SK-N-MC (cell line): ENCODE results near the gene TMEM132C.

Experiments
- DNase-seq: peaks from one replicate; pipeline ENCODE4 v3.0.0-alpha.2; 2011; ENCODE audit warnings: low read depth, low spot score
- H3K27ac ChIP-seq: fragments of 200-600 bp; sonication (generic); 2 replicates; pipeline ENCODE4 v1.5.1; 2016; ENCODE audit warnings: mixed run types
- H3K36me3 ChIP-seq: fragments of 200-600 bp; sonication (generic); 2 replicates; pipeline ENCODE4 v1.6.1; 2017; ENCODE audit warnings: antibody characterized with exemption, low read length, mixed read lengths; ENCODE audit not compliant: insufficient read depth
- H3K4me3 ChIP-seq: fragments of 200-600 bp; sonication (generic); 2 replicates; pipeline ENCODE4 v1.5.1; 2016
- H3K9ac ChIP-seq: fragments of 200-600 bp; sonication (generic); 2 replicates; pipeline ENCODE4 v1.8.0; 2017; ENCODE audit warnings: mixed run types, mixed read lengths; ENCODE audit not compliant: insufficient read length
- H3K9me3 ChIP-seq: fragments of 200-600 bp; sonication (generic); 2 replicates; pipeline ENCODE4 v1.6.1; 2017; ENCODE audit warnings: low read depth, mild to moderate bottlenecking, antibody characterized with exemption, low read length, moderate library complexity, mixed read lengths
- EZH2 ChIP-seq: fragments of 200-600 bp; sonication (generic); IDR thresholded peaks from one replicate; pipeline ENCODE4 v1.6.1; 2017; ENCODE audit warnings: antibody characterized with exemption
- FOXP2 ChIP-seq: optimal IDR thresholded peaks from 2 replicates; pipeline ENCODE3; 2011; ENCODE audit warnings: mild to moderate bottlenecking, moderate library complexity; ENCODE audit not compliant: insufficient read depth; ENCODE audit errors: extremely low read length, control extremely low read depth
- POLR2AphosphoS5 ChIP-seq: IDR thresholded peaks from 2 replicates; pipeline ENCODE4 v1.6.1; 2012; ENCODE audit warnings: mild to moderate bottlenecking, low read depth, low read length, borderline replicate concordance

TMEM132C gene

DNA sequence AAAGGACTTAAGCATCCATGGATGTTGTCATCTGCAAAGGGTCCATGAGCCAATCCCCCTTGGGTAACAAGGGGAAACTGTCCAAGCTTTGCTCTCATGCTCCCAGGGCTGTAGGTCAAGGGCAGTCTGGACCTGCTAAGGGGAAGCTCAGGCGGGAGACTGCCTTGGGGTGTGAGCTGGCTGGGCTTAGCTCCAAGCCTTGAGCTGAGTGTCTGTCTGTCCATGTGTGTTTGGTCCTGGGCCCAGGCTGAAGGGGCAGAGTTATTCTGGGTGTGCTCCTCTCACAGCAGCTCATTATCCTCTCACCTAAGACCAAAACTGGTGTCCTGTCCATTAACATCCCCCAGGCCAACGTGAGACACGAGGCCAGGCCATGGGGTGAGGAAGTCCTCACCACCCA, 282.0 kb downstream of the TMEM132C start:
- H3K27ac ChIP-seq = no peak overlapping the region
- TF ChIP-seq EZH2 (no peak), POLR2AphosphoS5 (no peak)
- H3K9ac ChIP-seq = no peak overlapping the region
- H3K9me3 ChIP-seq = no peaks in the 10 kb centered on the region
- DNase-seq = no peak
- H3K4me3 ChIP-seq = no peak overlapping the region
- no peaks in the 10 kb centered on the region for H3K36me3 ChIP-seq

DNA sequence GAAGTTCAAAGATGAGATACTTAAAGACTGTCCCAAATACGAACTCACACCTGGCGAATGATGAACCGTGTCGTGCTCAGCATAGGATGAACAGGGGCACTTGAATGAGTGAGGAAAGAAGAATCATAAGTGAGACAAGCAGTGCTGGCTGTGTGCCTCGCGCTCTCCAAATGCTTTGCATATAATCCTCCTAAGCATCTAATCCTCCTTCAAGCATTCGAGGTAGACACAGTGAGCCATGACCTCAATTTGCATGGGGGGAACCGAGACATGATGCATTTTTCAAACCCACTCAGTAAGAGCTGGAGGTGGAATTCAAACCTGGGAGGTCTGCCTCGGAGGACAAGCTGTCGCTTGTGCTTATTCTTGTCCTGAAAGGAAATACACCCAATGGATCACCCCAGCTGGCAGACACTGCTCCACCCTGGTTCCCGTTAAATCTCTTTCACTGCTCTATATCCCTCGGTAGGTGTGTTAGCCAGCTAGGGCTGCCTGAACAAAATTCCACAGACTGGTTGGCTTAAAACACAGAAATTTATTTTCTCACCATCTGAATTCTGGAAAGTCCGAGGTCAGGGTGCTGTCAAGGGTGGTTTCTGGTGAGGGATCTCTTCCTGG, 282.7 kb downstream of the TMEM132C start:
- Histone ChIP-seq H3K9me3 (no peaks in the 10 kb centered on the region), H3K4me3 (no peak overlapping the region), H3K27ac (no peak overlapping the region), H3K36me3 (no peaks in the 10 kb centered on the region), H3K9ac (no peak overlapping the region)
- no peak for DNase-seq
- TF ChIP-seq FOXP2 = no peak
- no peak for TF ChIP-seq POLR2AphosphoS5
- no peak for TF ChIP-seq EZH2

DNA sequence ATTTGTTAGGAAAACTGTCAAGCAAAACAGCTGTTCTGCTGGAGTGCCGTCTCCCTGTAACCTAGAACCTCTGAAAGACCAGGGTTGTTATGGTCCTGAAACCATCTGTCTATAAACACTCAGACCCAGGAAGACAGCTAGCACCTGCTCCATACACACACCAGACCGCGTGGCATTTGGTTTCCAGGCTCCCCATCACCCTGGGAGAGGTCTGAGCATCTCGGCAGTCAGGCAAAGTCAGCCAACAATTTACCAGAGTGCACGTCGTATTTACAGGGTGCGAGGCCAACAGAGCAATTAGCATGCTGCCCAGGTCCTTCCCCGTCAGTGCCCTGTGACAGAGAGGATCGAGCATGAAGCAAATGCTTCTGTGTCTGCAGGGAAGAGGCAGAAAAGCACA, 284.3 kb downstream of the TMEM132C start:
- Histone ChIP-seq H3K27ac (no peak overlapping the region), H3K9ac (no peak overlapping the region), H3K9me3 (no peaks in the 10 kb centered on the region), H3K4me3 (no peak overlapping the region), H3K36me3 (no peaks in the 10 kb centered on the region)
- DNase-seq = no peak
- TF ChIP-seq POLR2AphosphoS5 (no peak), EZH2 (no peak), FOXP2 (no peak)

DNA sequence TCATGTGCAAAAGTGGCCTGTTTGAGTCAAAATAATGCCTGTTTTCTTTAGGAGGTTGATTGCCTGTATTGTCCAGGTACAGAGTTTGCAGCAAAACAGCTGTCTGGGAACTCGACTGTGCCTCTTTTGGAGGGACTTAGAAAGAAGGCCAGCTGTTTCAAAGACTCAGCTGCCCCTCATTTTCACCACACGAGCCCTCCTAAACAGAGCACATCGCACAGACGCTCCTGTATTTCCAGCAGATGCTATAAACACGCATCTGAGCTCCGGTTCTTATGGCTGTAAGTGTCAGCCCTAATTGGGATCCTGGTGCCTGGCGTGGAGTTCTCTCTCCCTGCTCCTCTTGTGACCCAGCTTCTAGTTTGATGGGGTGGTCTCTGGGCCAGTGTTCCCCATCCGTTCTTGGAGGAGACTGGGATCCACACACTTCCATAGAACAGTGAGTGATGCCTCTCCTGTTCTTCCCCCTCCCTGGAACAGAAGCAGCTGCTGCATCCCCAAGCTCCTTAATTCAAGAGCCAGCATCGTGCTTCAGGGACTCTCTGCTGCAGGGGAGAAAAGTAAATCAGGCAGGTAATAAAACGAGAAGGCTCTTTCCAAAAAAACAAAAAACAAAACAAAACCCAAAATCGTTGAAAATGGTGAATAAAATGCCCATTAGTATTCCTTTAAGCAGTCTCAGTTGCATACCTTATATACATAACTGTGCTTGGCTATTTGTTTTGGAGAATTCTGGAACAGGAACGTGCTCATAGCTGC, 287.8 kb downstream of the TMEM132C start:
- no peak overlapping the region for H3K9ac ChIP-seq
- no peak overlapping the region for H3K4me3 ChIP-seq
- DNase-seq = no peak
- no peaks in the 10 kb centered on the region for H3K36me3 ChIP-seq
- H3K27ac ChIP-seq = no peak overlapping the region
- H3K9me3 ChIP-seq = no peaks in the 10 kb centered on the region
- TF ChIP-seq POLR2AphosphoS5 (no peak), FOXP2 (no peak), EZH2 (no peak)

DNA sequence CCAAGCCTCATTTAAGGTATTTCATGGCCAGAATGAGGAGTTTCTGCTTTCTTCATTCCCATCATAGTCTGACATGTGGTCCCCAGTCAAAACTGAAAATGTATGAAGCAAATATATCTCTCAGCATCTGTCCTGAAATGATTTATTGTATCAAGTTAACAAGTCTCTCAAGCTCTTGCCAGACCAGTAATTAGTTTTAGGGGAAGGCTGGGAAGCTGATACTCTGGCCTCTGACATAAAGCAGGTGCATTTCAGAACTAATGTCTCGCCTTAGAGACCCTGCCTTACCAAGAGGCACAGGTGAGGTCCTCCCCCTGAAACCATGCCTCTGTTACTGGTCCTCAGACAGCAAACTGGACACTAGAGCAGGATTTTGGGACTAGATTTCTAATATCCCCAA, 290.3 kb downstream of the TMEM132C start:
- no peaks in the 10 kb centered on the region for H3K9me3 ChIP-seq
- no peak for TF ChIP-seq EZH2
- DNase-seq = no peak

DNA sequence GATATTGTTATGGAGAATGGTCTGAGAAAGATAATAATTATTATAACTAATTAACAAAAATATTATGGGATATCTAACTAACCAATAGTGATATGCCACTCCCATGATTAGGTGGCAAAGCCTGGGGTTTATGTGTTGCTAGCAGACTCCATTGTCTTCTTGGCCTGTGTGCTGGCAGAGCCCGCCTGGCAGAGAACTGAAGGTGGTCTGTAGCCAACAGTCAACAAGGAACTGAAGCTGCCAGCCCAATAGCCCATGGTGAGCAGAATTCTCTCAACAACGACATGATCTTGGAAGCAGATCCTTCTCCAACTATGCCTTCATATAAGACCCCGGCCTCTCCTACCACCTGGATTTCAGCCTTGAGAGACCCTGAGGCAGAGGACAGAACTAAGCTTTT, 298.0 kb downstream of the TMEM132C start:
- TF ChIP-seq POLR2AphosphoS5 = no peak
- TF ChIP-seq EZH2 = no peak
- TF ChIP-seq FOXP2 = no peak
- Histone ChIP-seq H3K36me3 (no peaks in the 10 kb centered on the region), H3K9me3 (no peaks in the 10 kb centered on the region), H3K9ac (no peak overlapping the region), H3K27ac (no peak overlapping the region), H3K4me3 (no peak overlapping the region)
- DNase-seq = no peak

More for the DNA sequence above, 290.3 kb downstream of the TMEM132C start:
- H3K27ac ChIP-seq = no peak overlapping the region
- H3K9ac ChIP-seq = no peak overlapping the region
- H3K36me3 ChIP-seq = no peaks in the 10 kb centered on the region
- no peak overlapping the region for H3K4me3 ChIP-seq

DNA sequence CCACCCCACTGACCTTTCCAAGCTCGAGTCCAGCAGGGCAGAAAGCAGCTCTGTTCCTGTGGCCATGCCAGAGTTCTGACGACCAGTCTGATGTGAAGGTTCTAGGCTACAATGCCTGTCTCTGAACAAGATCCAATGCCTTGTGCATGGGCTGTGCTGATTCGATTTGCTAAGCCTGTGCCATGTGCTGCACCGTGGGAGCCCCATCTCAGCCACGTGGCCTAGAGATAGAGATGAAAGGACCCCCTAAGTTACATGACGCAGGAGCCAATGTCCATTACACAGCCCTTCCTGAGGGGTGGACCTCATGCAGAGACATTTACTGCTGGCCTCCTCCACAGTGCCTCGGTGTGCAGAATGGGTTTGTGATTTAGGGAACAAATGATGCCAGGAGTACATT, 300.8 kb downstream of the TMEM132C start:
- DNase-seq = no peak
- TF ChIP-seq EZH2 = no peak
- no peak for TF ChIP-seq FOXP2
- no peak overlapping the region for H3K9ac ChIP-seq
- no peaks in the 10 kb centered on the region for H3K9me3 ChIP-seq
- H3K27ac ChIP-seq = no peak overlapping the region
- H3K4me3 ChIP-seq = no peak overlapping the region
- no peaks in the 10 kb centered on the region for H3K36me3 ChIP-seq

DNA sequence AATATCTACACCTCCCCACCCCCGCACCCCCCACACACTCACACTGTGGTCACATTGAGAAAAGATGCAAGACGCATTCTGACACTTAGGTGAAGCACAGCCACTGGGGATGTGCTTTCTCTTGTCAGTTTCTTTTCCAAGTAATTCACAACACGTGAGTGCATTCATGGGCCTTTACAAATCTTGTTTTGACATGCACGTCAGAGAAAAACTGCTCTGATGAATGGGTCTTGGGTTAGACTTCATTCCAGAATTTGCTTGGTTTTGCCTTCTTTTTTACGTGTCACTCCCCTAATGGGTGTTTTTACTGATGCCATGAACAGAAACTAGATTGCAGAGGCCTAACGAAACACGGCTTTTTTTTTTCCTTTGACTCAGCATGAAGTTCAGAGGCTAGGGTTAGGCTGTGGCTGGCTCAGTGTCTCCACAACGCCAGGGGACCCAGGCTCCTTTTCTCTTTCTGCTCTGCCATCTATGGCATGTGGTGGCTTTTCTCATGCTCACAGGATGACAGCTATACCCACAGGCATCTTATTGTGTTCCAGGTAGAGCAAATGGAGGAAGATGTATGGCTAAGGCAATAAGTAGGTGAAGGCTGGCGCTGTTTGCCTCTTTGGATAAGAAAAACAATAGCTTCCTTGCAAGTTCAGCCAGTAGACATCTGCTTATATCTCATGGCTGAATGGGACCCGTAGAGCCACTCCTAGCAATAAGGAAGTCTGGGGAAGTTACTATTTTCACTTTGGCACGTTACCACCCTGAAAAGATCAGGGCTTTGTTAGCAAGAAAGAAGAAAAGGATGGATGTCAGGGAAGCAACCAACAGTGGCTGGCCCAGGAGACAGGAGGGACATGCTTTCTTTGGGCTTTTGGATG, 303.5 kb downstream of the TMEM132C start:
- Histone ChIP-seq H3K36me3 (no peaks in the 10 kb centered on the region), H3K27ac (no peak overlapping the region), H3K4me3 (no peak overlapping the region), H3K9ac (no peak overlapping the region), H3K9me3 (no peaks in the 10 kb centered on the region)
- TF ChIP-seq FOXP2 (no peak), EZH2 (no peak), POLR2AphosphoS5 (no peak)
- DNase-seq = no peak
